Measurements from ENCODE around the gene REST. TPM values are rescaled to one million over a fixed set of nuclear protein-coding genes. Genes with fewer than 3 reads are reported as not detected.

The REST gene
- total and polyA plus RNA-seq, 2 of the 8 experiments (the other 6 are each of a cell fraction or from before 2014, with no cell fraction given) = 10.2 to 66.3 TPM

DNA sequence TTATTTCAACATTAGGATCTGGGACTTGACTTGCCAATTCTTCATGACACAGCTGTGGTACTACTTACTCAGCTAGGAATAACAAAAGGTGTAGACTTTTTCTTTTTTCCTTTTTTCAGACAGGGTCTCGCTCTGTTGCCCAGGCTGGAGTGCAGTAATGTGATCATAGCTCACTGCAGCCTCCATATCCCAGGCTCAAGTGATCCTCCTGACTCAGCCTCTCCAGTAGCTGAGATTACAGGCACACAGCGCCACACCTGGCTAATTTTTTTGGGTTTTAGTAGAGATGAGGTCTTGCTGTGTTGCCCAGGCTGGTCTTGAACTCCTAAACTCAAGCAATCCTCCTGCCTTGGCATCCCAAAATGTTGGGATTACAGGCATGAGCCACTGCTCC is 53.4 kb downstream of the REST start:
- FAIRE-seq = no peak
- Histone ChIP-seq H2AK5ac (ENCODE audit: low read depth, low read length) (no peak overlapping the region), H4K8ac (ENCODE audit: extremely low read depth, insufficient read depth, low read length) (no peak overlapping the region), H4K20me1 (replicated peaks in 1 of 2; ENCODE audit: control insufficient read depth in 1 of 2, insufficient read depth in 2 of 2, low read length in 2 of 2) (peaks cover 0 to 2% of the 10 kb centered on the region in 2 experiments), H3K9ac (replicated peaks in 1 of 4; ENCODE audit: extremely low read depth in 1 of 4, low read depth in 3 of 4, low read length in 3 of 4) (no peak overlapping the region), H3K36me3 (ENCODE audit: control insufficient read depth in 2 of 4, insufficient read depth in 4 of 4, low read length in 3 of 4) (peaks cover 3 to 35% (median 14%) of the 10 kb centered on the region in 4 experiments; a peak in 7 of 8 replicates), H3K9me3 (ENCODE audit: insufficient read depth in 2 of 2, low read depth in 1 of 2, low read length in 1 of 2) (no peaks in the 10 kb centered on the region), H3K4me1 (replicated peaks in 1 of 4; ENCODE audit: control insufficient read depth in 3 of 4, insufficient read depth in 4 of 4, low read length in 3 of 4) (no peaks in the 10 kb centered on the region), H2BK15ac (ENCODE audit: low read length) (no peak overlapping the region), H3K23me2 (ENCODE audit: low read depth, low read length) (peaks cover 1% of the 10 kb centered on the region; the same call in 1 of the 2 replicates), H3K56ac (replicated peaks; ENCODE audit: insufficient read length, low read depth, low read length) (no peak overlapping the region), H2BK12ac (ENCODE audit: low read depth, low read length) (no peak overlapping the region), H4K5ac (ENCODE audit: insufficient read length, low read depth, low read length) (no peak overlapping the region), H2AFZ (ENCODE audit: low read length) (no peak overlapping the region), H3K18ac (ENCODE audit: extremely low read depth, low read length) (no peak overlapping the region), H2BK5ac (ENCODE audit: low read depth, low read length) (no peak overlapping the region), H3K27me3 (replicated peaks in 1 of 4; ENCODE audit: control insufficient read depth in 3 of 4, extremely low read depth in 1 of 4, insufficient read depth in 3 of 4, low read length in 3 of 4) (no peaks in the 10 kb centered on the region), H3K4me2 (ENCODE audit: insufficient read depth in 1 of 2, low read depth in 2 of 2, low read length in 2 of 2) (no peak overlapping the region), H3K4me3 (ENCODE audit: extremely low read depth in 1 of 4, insufficient read depth in 2 of 4, low read depth in 3 of 4, low read length in 4 of 4) (no peak overlapping the region), H3K79me1 (ENCODE audit: low read depth, low read length) (no peaks in the 10 kb centered on the region), H4K91ac (replicated peaks; ENCODE audit: insufficient read length, low read length) (no peak overlapping the region), H2BK120ac (replicated peaks; ENCODE audit: low read depth, low read length) (no peak overlapping the region), H3K27ac (ENCODE audit: low read depth, low read length) (no peak overlapping the region), H2BK20ac (ENCODE audit: low read length) (no peak overlapping the region), H3K4ac (replicated peaks; ENCODE audit: insufficient read length, low read depth, low read length) (no peak overlapping the region), H3K14ac (ENCODE audit: insufficient read length) (no peak overlapping the region), H3K23ac (ENCODE audit: insufficient read length) (no peak overlapping the region), H3K79me2 (ENCODE audit: control insufficient read depth in 1 of 2, insufficient read depth in 2 of 2, low read length in 2 of 2) (no peaks in the 10 kb centered on the region)
- CTCF ChIA-PET (ENCODE audit: partially characterized antibody) = interaction anchor here (0.7 to 2.9 kb wide), 12 partner anchors 12 to 416 kb away, joined by 3 to 12 read pairs (median 3); partner anchors contain the start of genes NOA1 and POLR2B
- POLR2A ChIA-PET (ENCODE audit: partially characterized antibody) = interaction anchor here (0.9 to 5.3 kb wide), 3 partner anchors 9 to 52 kb away, joined by 3 to 40 read pairs (median 7); partner anchors contain the start of genes NOA1 and POLR2B
- WGBS, 2 experiments (ENCODE audit: extremely low coverage in 1 of 2, insufficient coverage in 1 of 2, insufficient read length in 1 of 2, insufficient replicate concordance in 2 of 2, low coverage in 1 of 2, low lambda C conversion rate in 2 of 2, missing lambda C conversion rate in 1 of 2) = 92% methylated on average over 2 of the region's 2 CpGs; no CpG with 5 or more reads in 1 of the 2 experiments
- TF ChIP-seq KDM4A (IDR thresholded peaks at IDR 0.05; ENCODE audit: low read depth, low read length, severe bottlenecking) (no peak), CEBPB (IDR thresholded peaks at IDR 0.05; ENCODE audit: low read depth, low read length) (no peak), SP1 (IDR thresholded peaks at IDR 0.05; ENCODE audit: low read depth, low read length) (no peak), GABPA (IDR thresholded peaks at IDR 0.05; ENCODE audit: borderline replicate concordance, insufficient read depth, low read length) (no peak), ZNF274 (IDR thresholded peaks at IDR 0.05; ENCODE audit: borderline replicate concordance, extremely low read depth, low read length) (no peak), EP300 (IDR thresholded peaks at IDR 0.05; ENCODE audit: borderline replicate concordance in 1 of 2, low read depth in 2 of 2, low read length in 2 of 2) (no peak), KDM5A (IDR thresholded peaks at IDR 0.05; ENCODE audit: low read length) (no peak), MAFK (IDR thresholded peaks at IDR 0.05; ENCODE audit: low read depth, low read length) (no peak), BCL11A (IDR thresholded peaks at IDR 0.05; ENCODE audit: low read depth in 2 of 2, low read length in 2 of 2) (no peak), POU5F1 (IDR thresholded peaks at IDR 0.05; ENCODE audit: low read depth, low read length) (no peak)
- TF ChIP-seq, protein P1, sequence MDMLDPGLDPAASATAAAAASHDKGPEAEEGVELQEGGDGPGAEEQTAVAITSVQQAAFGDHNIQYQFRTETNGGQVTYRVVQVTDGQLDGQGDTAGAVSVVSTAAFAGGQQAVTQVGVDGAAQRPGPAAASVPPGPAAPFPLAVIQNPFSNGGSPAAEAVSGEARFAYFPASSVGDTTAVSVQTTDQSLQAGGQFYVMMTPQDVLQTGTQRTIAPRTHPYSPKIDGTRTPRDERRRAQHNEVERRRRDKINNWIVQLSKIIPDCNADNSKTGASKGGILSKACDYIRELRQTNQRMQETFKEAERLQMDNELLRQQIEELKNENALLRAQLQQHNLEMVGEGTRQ (IDR thresholded peaks at IDR 0.05; ENCODE audit: low read length) = no peak
- DNase-seq (ENCODE audit: low read depth in 1 of 2, low spot score in 2 of 2) = no peak

All from H1 (cell line).